IMR-90 (cell line): Measurements from ENCODE around the gene OPN1SW.

ENCODE experiments used
- BHLHE40 ChIP-seq: fragments of 150-350 bp; IDR thresholded peaks from 2 replicates; pipeline ENCODE4 v1.6.1; 2016; ENCODE audit warnings: mild to moderate bottlenecking, low read depth, low read length
- CEBPB ChIP-seq: IDR thresholded peaks from 2 replicates; pipeline ENCODE4 v1.6.1; 2012; ENCODE audit warnings: low read depth, low read length, improper control_type of control experiment
- CTCF ChIP-seq: conservative IDR thresholded peaks from 2 replicates; pipeline ENCODE4 v1.5.1; 2012; ENCODE audit warnings: mild to moderate bottlenecking, low read depth, low read length, improper control_type of control experiment
- FOS ChIP-seq: fragments of 150-350 bp; IDR thresholded peaks from 2 replicates; pipeline ENCODE4 v1.6.1; 2016; ENCODE audit warnings: low read depth, low read length
- MAFK ChIP-seq: IDR thresholded peaks from 2 replicates; pipeline ENCODE4 v1.6.1; 2012; ENCODE audit warnings: low read depth, low read length, improper control_type of control experiment
- MXI1 ChIP-seq: IDR thresholded peaks from 2 replicates; pipeline ENCODE4 v1.6.1; 2012; ENCODE audit warnings: low read depth, mild to moderate bottlenecking, low read length, moderate library complexity, borderline replicate concordance
- POLR2A ChIP-seq: IDR thresholded peaks from 2 replicates; pipeline ENCODE4 v1.6.1; 2012; ENCODE audit warnings: mild to moderate bottlenecking, low read depth, low read length
- RAD21 ChIP-seq: IDR thresholded peaks from 2 replicates; pipeline ENCODE4 v1.6.1; 2012; ENCODE audit warnings: low read length, improper control_type of control experiment
- RCOR1 ChIP-seq: IDR thresholded peaks from 2 replicates; pipeline ENCODE4 v1.6.1; 2012; ENCODE audit warnings: mild to moderate bottlenecking, low read length, improper control_type of control experiment; ENCODE audit not compliant: insufficient replicate concordance
- RFX5 ChIP-seq: IDR thresholded peaks from 2 replicates; pipeline ENCODE4 v1.8.0; 2012; ENCODE audit warnings: low read depth, mild to moderate bottlenecking, low read length, moderate library complexity
- SMC3 ChIP-seq: fragments of 150-350 bp; IDR thresholded peaks from 2 replicates; pipeline ENCODE4 v1.6.1; 2016; ENCODE audit warnings: low read depth, mild to moderate bottlenecking, antibody characterized with exemption, low read length, moderate library complexity
- USF2 ChIP-seq: fragments of 150-350 bp; IDR thresholded peaks from 2 replicates; pipeline ENCODE4 v1.6.1; 2017; ENCODE audit warnings: mild to moderate bottlenecking, antibody characterized with exemption, low read length, low read depth
- TF ChIP-seq, protein P1 (sequence below): fragments of 150-350 bp; IDR thresholded peaks from 2 replicates; pipeline ENCODE4 v1.6.1; 2016; ENCODE audit warnings: low read depth, mild to moderate bottlenecking, low read length, moderate library complexity, borderline replicate concordance

- TF ChIP-seq CTCF (no peak), POLR2A (no peak), MXI1 (no peak), RAD21 (no peak), RFX5 (no peak), USF2 (no peak), RCOR1 (no peak), CEBPB (no peak), SMC3 (no peak), FOS (no peak), MAFK (no peak), BHLHE40 (no peak)
- TF ChIP-seq, protein P1, sequence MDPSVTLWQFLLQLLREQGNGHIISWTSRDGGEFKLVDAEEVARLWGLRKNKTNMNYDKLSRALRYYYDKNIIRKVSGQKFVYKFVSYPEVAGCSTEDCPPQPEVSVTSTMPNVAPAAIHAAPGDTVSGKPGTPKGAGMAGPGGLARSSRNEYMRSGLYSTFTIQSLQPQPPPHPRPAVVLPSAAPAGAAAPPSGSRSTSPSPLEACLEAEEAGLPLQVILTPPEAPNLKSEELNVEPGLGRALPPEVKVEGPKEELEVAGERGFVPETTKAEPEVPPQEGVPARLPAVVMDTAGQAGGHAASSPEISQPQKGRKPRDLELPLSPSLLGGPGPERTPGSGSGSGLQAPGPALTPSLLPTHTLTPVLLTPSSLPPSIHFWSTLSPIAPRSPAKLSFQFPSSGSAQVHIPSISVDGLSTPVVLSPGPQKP, result no peak
Observed at GRCh38 chr7:128731184-128731583, 44.4 kb downstream of the OPN1SW start.
